ENCODE measurements around the gene ASXL1. TPM values are rescaled to one million over a fixed set of nuclear protein-coding genes. Genes with fewer than 3 reads are reported as not detected.

The ASXL1 gene
- total RNA-seq, 1 experiment from 2014 or later: 52.2 TPM

GRCh38 chr20:32477594-32478512 lies 119.7 kb downstream of the ASXL1 start:
- ChIA-PET RAD21 (ENCODE audit: low non-redundant PET in 1 of 2, low total read pairs in 2 of 2, uncharacterized antibody in 2 of 2, unreplicated experiment in 2 of 2) (no interaction called here), POLR2A (no interaction called here), CTCF (no interaction called here)
- no peak overlapping the region for H3K27ac ChIP-seq (ENCODE audit: low read depth, low read length)
- no peak for ATAC-seq
- H3K4me1 ChIP-seq (ENCODE audit: control insufficient read depth in 1 of 2, insufficient read depth in 2 of 2, low read length in 2 of 2): peaks cover 0 to 18% of the 10 kb centered on the region in 2 experiments; a peak in 2 of 4 replicates
- TF ChIP-seq EZH2phosphoT487 (IDR thresholded peaks at IDR 0.05; ENCODE audit: borderline replicate concordance) (no peak), REST (IDR thresholded peaks at IDR 0.05; ENCODE audit: low read depth) (no peak), JUND (IDR thresholded peaks at IDR 0.05) (no peak), FOSL1 (IDR thresholded peaks at IDR 0.05; ENCODE audit: low read depth) (no peak)
- no TSS peak for BruUV-seq (replicated peaks)
- no peak overlapping the region for H2AFZ ChIP-seq (ENCODE audit: low read depth, low read length, poor library complexity, severe bottlenecking)
- intact Hi-C loops (cut with micrococcal nuclease): no loop called here
- H3K9me3 ChIP-seq (ENCODE audit: control insufficient read depth in 1 of 2, insufficient read depth in 1 of 2, low read depth in 1 of 2, low read length in 2 of 2): no peaks in the 10 kb centered on the region
- no peak overlapping the region for H3K4me3 ChIP-seq (replicated peaks in 1 of 2; ENCODE audit: low read depth in 1 of 2, low read length in 2 of 2)
- no peak for DNase-seq (ENCODE audit: low read depth, low spot score)
- no peaks in the 10 kb centered on the region for H4K20me1 ChIP-seq (ENCODE audit: insufficient read depth)
- no peaks in the 10 kb centered on the region for H3K79me2 ChIP-seq (ENCODE audit: insufficient read depth, low read length)
- no peak overlapping the region for H3K9ac ChIP-seq (ENCODE audit: low read length)
- no peaks in the 10 kb centered on the region for H3K36me3 ChIP-seq (ENCODE audit: control insufficient read depth in 1 of 2, insufficient read depth in 2 of 2, low read length in 2 of 2)
- no peak overlapping the region for H3K4me2 ChIP-seq (ENCODE audit: low read length)
- H3K9me2 ChIP-seq (ENCODE audit: insufficient read depth): no peaks in the 10 kb centered on the region
- H3K27me3 ChIP-seq (ENCODE audit: insufficient read depth, low read length): no peaks in the 10 kb centered on the region

DNA sequence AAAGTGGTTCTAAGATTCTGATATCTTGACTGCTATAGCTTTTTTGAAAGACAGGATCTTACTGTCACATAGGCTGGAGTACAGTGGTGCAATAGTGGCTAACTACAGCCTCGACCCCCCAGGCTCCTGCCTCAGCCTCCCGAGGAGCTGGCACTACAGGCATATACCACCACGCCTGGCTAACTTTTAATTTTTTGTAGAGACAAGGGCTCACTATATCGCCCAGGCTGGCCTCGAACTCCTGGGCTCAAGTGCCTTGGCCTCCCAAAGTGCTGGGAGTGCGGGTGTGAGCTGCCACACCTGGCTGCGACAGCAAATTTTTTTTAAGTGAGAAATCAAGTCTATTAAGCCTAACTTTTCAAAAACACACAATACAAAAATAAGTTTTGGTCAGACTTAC lies 120.4 kb downstream of the ASXL1 start:
- ChIA-PET POLR2A (no interaction called here), RAD21 (ENCODE audit: low non-redundant PET in 1 of 2, low total read pairs in 2 of 2, uncharacterized antibody in 2 of 2, unreplicated experiment in 2 of 2) (no interaction called here), CTCF (no interaction called here)
- Histone ChIP-seq H3K9ac (ENCODE audit: low read length) (no peak overlapping the region), H3K4me2 (ENCODE audit: low read length) (no peak overlapping the region), H3K36me3 (ENCODE audit: control insufficient read depth in 1 of 2, insufficient read depth in 2 of 2, low read length in 2 of 2) (no peaks in the 10 kb centered on the region), H3K9me3 (ENCODE audit: control insufficient read depth in 1 of 2, insufficient read depth in 1 of 2, low read depth in 1 of 2, low read length in 2 of 2) (no peaks in the 10 kb centered on the region), H3K4me3 (replicated peaks in 1 of 2; ENCODE audit: low read depth in 1 of 2, low read length in 2 of 2) (no peak overlapping the region), H3K79me2 (ENCODE audit: insufficient read depth, low read length) (no peaks in the 10 kb centered on the region), H2AFZ (ENCODE audit: low read depth, low read length, poor library complexity, severe bottlenecking) (no peak overlapping the region), H3K27me3 (ENCODE audit: insufficient read depth, low read length) (no peaks in the 10 kb centered on the region), H3K4me1 (ENCODE audit: control insufficient read depth in 1 of 2, insufficient read depth in 2 of 2, low read length in 2 of 2) (peaks cover 0 to 18% of the 10 kb centered on the region in 2 experiments; a peak in 2 of 4 replicates), H3K27ac (ENCODE audit: low read depth, low read length) (no peak overlapping the region), H4K20me1 (ENCODE audit: insufficient read depth) (no peaks in the 10 kb centered on the region), H3K9me2 (ENCODE audit: insufficient read depth) (no peaks in the 10 kb centered on the region)
- DNase-seq (ENCODE audit: low read depth, low spot score) (no peak), ATAC-seq (no peak)
- no TSS peak for BruUV-seq (replicated peaks)
- intact Hi-C loops (cut with micrococcal nuclease): no loop called here
- TF ChIP-seq REST (IDR thresholded peaks at IDR 0.05; ENCODE audit: low read depth) (no peak), SP1 (IDR thresholded peaks at IDR 0.05; ENCODE audit: low read depth) (no peak), EZH2phosphoT487 (IDR thresholded peaks at IDR 0.05; ENCODE audit: borderline replicate concordance) (no peak), CTCF (IDR thresholded peaks at IDR 0.05 in 2 of 3, conservative IDR thresholded peaks at IDR 0.05 in 1 of 3; ENCODE audit: borderline replicate concordance in 1 of 3, insufficient read depth in 1 of 3, low read depth in 2 of 3, low read length in 2 of 3) (no peak), EZH2 (IDR thresholded peaks at IDR 0.05) (no peak), RAD21 (IDR thresholded peaks at IDR 0.05; ENCODE audit: low read depth) (no peak), CEBPB (IDR thresholded peaks at IDR 0.05; ENCODE audit: low read depth) (no peak)
